T-helper 17 cell (primary cell): ENCODE results near the gene GJB5. TPM values are rescaled to one million over a fixed set of nuclear protein-coding genes. Genes with fewer than 3 reads are reported as not detected.
A peak's percentile ranks its signal among the peaks of the same experiment; 100 is the strongest.
"Not testable (repeated sequence)": the region's sequence is repeated elsewhere in the genome, so short reads cannot be mapped to it uniquely, and the experiment has no call there.

Source experiments
- ATAC-seq: fragments of 150-1000 bp; cut with Tn5 transposase; 2 replicates; pipeline ENCODE4 v1.10.0; 2021; ENCODE audit warnings: mild to moderate bottlenecking, moderate library complexity
- DNase-seq, 3 donors: peaks; one replicate each; pipeline versions ENCODE4 v3.0.0 to v3.0.0-alpha.2; 2020 to 2021
- H3K9me3 ChIP-seq: one replicate; pipeline ENCODE4 v1.7.0; 2013; ENCODE audit warnings: low read length, mild to moderate bottlenecking; ENCODE audit not compliant: control insufficient read depth, poor library complexity, severe bottlenecking
- H3K27ac Mint-ChIP-seq: one replicate; pipeline ENCODE4 v1.8.0; 2022; ENCODE audit warnings: mild to moderate bottlenecking, moderate library complexity, mixed read lengths
- H3K27me3 Mint-ChIP-seq: one replicate; pipeline ENCODE4 v1.8.0; 2022; ENCODE audit warnings: mixed read lengths
- H3K36me3 Mint-ChIP-seq: one replicate; pipeline ENCODE4 v1.8.0; 2022; ENCODE audit warnings: low read depth, mixed read lengths
- H3K4me1 Mint-ChIP-seq: one replicate; pipeline ENCODE4 v1.8.0; 2022; ENCODE audit warnings: mild to moderate bottlenecking, mixed read lengths
- H3K4me3 Mint-ChIP-seq: one replicate; pipeline ENCODE4 v1.8.0; 2022; ENCODE audit warnings: mild to moderate bottlenecking, moderate library complexity, mixed read lengths
- total RNA-seq, 4 donors: library from RNA in 2 of 4; stranded (reverse) in 2 of 4; gene quantifications; one replicate each; pipeline ENCODE4 v1.2.3 and lab custom pipeline; 2022 to 2026

GJB5 gene
- total RNA-seq, 2 donors from 2014 or later = not detected

- no peak overlapping the region for H3K4me3 Mint-ChIP-seq
- ATAC-seq = no peak
- no peak overlapping the region for H3K27ac Mint-ChIP-seq
- no peak for DNase-seq
- peaks cover 13% of the 10 kb centered on the region for H3K27me3 Mint-ChIP-seq
- H3K36me3 Mint-ChIP-seq = no peaks in the 10 kb centered on the region
- H3K9me3 ChIP-seq = no peaks in the 10 kb centered on the region
- H3K4me1 Mint-ChIP-seq = no peaks in the 10 kb centered on the region
Observed at GRCh38 chr1:34770891-34771504, 16.2 kb downstream of the GJB5 start.

- no peak for DNase-seq
- H3K27ac Mint-ChIP-seq = peak overlapping the region; percentile 5
- no peaks in the 10 kb centered on the region for H3K4me1 Mint-ChIP-seq
Observed at GRCh38 chr1:34771573-34772371, 16.9 kb downstream of the GJB5 start.

GRCh38 chr1:34773114-34773513 lies 18.3 kb downstream of the GJB5 start:
- not testable (repeated sequence) for H3K27ac Mint-ChIP-seq, H3K36me3 Mint-ChIP-seq, H3K9me3 ChIP-seq, H3K4me3 Mint-ChIP-seq, DNase-seq, ATAC-seq, H3K4me1 Mint-ChIP-seq
- H3K27me3 Mint-ChIP-seq = peaks cover 24% of the 10 kb centered on the region

More at GRCh38 chr1:34771573-34772371, 16.9 kb downstream of the GJB5 start:
- no peaks in the 10 kb centered on the region for H3K36me3 Mint-ChIP-seq
- H3K4me3 Mint-ChIP-seq = no peak overlapping the region
- ATAC-seq = no peak
- no peaks in the 10 kb centered on the region for H3K9me3 ChIP-seq
- H3K27me3 Mint-ChIP-seq = peaks cover 13% of the 10 kb centered on the region

GRCh38 chr1:34774957-34775356 lies 20.1 kb downstream of the GJB5 start:
- DNase-seq (no peak), ATAC-seq (no peak)
- Mint-ChIP-seq H3K27me3 (peaks cover 42% of the 10 kb centered on the region), H3K4me3 (no peak overlapping the region), H3K36me3 (peaks cover 8% of the 10 kb centered on the region), H3K27ac (no peak overlapping the region), H3K4me1 (peaks cover 2% of the 10 kb centered on the region)
- H3K9me3 ChIP-seq = no peaks in the 10 kb centered on the region

- no peak overlapping the region for H3K4me3 Mint-ChIP-seq
- H3K27me3 Mint-ChIP-seq = peaks cover 51% of the 10 kb centered on the region
- DNase-seq (no peak), ATAC-seq (no peak)
- peaks cover 8% of the 10 kb centered on the region for H3K36me3 Mint-ChIP-seq
- H3K27ac Mint-ChIP-seq = no peak overlapping the region
- no peaks in the 10 kb centered on the region for H3K9me3 ChIP-seq
- peaks cover 2% of the 10 kb centered on the region for H3K4me1 Mint-ChIP-seq
Observed at GRCh38 chr1:34776911-34777310, 22.1 kb downstream of the GJB5 start.

GRCh38 chr1:34777519-34778321 lies 22.9 kb downstream of the GJB5 start:
- no peak for DNase-seq
- Mint-ChIP-seq H3K27me3 (peaks cover 49% of the 10 kb centered on the region), H3K27ac (no peak overlapping the region), H3K36me3 (peaks cover 8% of the 10 kb centered on the region), H3K4me1 (peaks cover 5% of the 10 kb centered on the region), H3K4me3 (no peak overlapping the region)
- no peak for ATAC-seq
- no peaks in the 10 kb centered on the region for H3K9me3 ChIP-seq

GRCh38 chr1:34778381-34778780 lies 23.5 kb downstream of the GJB5 start:
- no peak overlapping the region for H3K4me3 Mint-ChIP-seq
- no peak overlapping the region for H3K27ac Mint-ChIP-seq
- peaks cover 5% of the 10 kb centered on the region for H3K4me1 Mint-ChIP-seq
- peaks cover 50% of the 10 kb centered on the region for H3K27me3 Mint-ChIP-seq
- no peak for ATAC-seq
- peaks cover 8% of the 10 kb centered on the region for H3K36me3 Mint-ChIP-seq
- no peaks in the 10 kb centered on the region for H3K9me3 ChIP-seq
- no peak for DNase-seq

- no peak overlapping the region for H3K27ac Mint-ChIP-seq
Observed at GRCh38 chr1:34779005-34779404, 24.2 kb downstream of the GJB5 start.

GRCh38 chr1:34779526-34779925 lies 24.7 kb downstream of the GJB5 start:
- no peak for ATAC-seq
- H3K9me3 ChIP-seq = no peaks in the 10 kb centered on the region
- H3K27ac Mint-ChIP-seq = no peak overlapping the region
- H3K27me3 Mint-ChIP-seq = peaks cover 58% of the 10 kb centered on the region
- H3K36me3 Mint-ChIP-seq = peaks cover 8% of the 10 kb centered on the region
- DNase-seq = no peak
- peaks cover 5% of the 10 kb centered on the region for H3K4me1 Mint-ChIP-seq
- H3K4me3 Mint-ChIP-seq = no peak overlapping the region

More at GRCh38 chr1:34779005-34779404, 24.2 kb downstream of the GJB5 start:
- H3K9me3 ChIP-seq = no peaks in the 10 kb centered on the region
- DNase-seq (no peak), ATAC-seq (no peak)
- Mint-ChIP-seq H3K4me1 (peaks cover 5% of the 10 kb centered on the region), H3K4me3 (no peak overlapping the region), H3K36me3 (peaks cover 8% of the 10 kb centered on the region), H3K27me3 (peaks cover 53% of the 10 kb centered on the region)

- ATAC-seq (no peak), DNase-seq (no peak)
- Mint-ChIP-seq H3K4me3 (no peak overlapping the region), H3K27me3 (peaks cover 62% of the 10 kb centered on the region), H3K27ac (no peak overlapping the region), H3K36me3 (peaks cover 8% of the 10 kb centered on the region), H3K4me1 (peaks cover 5% of the 10 kb centered on the region)
- no peaks in the 10 kb centered on the region for H3K9me3 ChIP-seq
Observed at GRCh38 chr1:34779962-34780361, 25.1 kb downstream of the GJB5 start.

GRCh38 chr1:34780528-34780927 lies 25.7 kb downstream of the GJB5 start:
- peaks cover 68% of the 10 kb centered on the region for H3K27me3 Mint-ChIP-seq
- DNase-seq (no peak), ATAC-seq (no peak)
- H3K4me1 Mint-ChIP-seq = peaks cover 5% of the 10 kb centered on the region
- no peak overlapping the region for H3K4me3 Mint-ChIP-seq
- H3K9me3 ChIP-seq = no peaks in the 10 kb centered on the region
- H3K27ac Mint-ChIP-seq = no peak overlapping the region
- peaks cover 8% of the 10 kb centered on the region for H3K36me3 Mint-ChIP-seq

GRCh38 chr1:34781071-34781843 lies 26.4 kb downstream of the GJB5 start, which contains the start of gene GJB3:
TSS of gene GJB3 (plus strand) at chr1:34781214. CDS start at chr1:34784763, 3,549 bp downstream.
- DNase-seq = no peak
- ATAC-seq = no peak
- H3K9me3 ChIP-seq = no peaks in the 10 kb centered on the region
- Mint-ChIP-seq H3K4me3 (peak within 1 kb of the TSS; percentile 59), H3K27ac (no peak within 1 kb of the TSS), H3K36me3 (peaks cover 8% of the 10 kb centered on the region), H3K27me3 (peaks cover 72% of the 10 kb centered on the region), H3K4me1 (peaks cover 5% of the 10 kb centered on the region)
